T-helper 1 cell treated with Interleukin-12 subunit alpha and Interleukin-12 subunit beta and Interleukin-4 antibody, amounts not matched to agents 30 ng/mL and 1 ng/mL, for 36 hours (primary cell): Measurements from ENCODE around the gene BAIAP2. TPM values are rescaled to one million over a fixed set of nuclear protein-coding genes. Genes with fewer than 3 reads are reported as not detected.
"Not testable (repeated sequence)": the region's sequence is repeated elsewhere in the genome, so short reads cannot be mapped to it uniquely, and the experiment has no call there.

Experiments
- intact Hi-C: fragments of 100-400 bp; cut with micrococcal nuclease; formaldehyde crosslinking; loops from one replicate; pipeline ENCODE4 v1.15.1; 2024
- total RNA-seq: library from RNA; stranded (reverse); gene quantifications from 2 replicates; pipeline ENCODE4 v1.2.3, GENCODE V29; 2022

The BAIAP2 gene
- total RNA-seq, 1 donor from 2014 or later, result 7.2 TPM

DNA sequence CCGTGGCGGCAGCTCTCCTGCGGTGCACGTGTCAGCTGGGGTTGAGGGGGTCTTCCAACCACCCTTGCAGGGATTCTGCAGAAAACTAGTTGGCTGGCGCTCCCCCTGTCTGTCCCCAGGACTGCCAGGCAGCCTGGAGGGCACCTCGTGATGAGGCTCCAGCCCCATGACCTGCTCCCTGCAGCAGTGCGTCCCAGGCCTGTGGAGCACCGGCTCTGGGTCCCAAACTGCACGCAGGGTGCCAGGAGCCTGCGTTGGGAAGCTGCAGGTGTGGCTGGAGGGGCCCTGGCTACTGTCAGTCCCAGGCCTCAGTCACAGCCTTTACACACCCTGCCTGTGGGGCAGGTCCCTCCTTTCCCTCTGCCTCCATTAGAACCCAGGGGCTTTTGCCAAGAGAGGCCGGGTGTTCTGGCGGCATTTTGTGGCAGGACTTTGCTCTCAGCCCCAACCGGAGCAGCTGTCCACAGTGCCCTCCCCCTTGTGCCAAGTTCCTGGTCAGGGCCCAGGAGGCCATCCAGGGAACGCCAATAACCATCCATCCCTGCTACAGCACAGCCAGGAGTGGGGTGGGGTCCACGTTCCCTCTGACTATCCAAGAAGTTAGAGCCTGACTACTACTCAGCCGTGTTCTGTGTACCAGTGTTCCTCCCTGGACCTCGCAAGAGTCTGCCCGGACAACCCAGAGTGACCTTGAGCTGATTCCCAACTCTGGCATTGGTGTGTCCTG is 34.2 kb upstream of the BAIAP2 start:
- intact Hi-C loops, result no loop called here

- intact Hi-C loops, result no loop called here
These were observed 33.0 kb upstream of the BAIAP2 start for GRCh38 chr17:81002013-81002384.

DNA sequence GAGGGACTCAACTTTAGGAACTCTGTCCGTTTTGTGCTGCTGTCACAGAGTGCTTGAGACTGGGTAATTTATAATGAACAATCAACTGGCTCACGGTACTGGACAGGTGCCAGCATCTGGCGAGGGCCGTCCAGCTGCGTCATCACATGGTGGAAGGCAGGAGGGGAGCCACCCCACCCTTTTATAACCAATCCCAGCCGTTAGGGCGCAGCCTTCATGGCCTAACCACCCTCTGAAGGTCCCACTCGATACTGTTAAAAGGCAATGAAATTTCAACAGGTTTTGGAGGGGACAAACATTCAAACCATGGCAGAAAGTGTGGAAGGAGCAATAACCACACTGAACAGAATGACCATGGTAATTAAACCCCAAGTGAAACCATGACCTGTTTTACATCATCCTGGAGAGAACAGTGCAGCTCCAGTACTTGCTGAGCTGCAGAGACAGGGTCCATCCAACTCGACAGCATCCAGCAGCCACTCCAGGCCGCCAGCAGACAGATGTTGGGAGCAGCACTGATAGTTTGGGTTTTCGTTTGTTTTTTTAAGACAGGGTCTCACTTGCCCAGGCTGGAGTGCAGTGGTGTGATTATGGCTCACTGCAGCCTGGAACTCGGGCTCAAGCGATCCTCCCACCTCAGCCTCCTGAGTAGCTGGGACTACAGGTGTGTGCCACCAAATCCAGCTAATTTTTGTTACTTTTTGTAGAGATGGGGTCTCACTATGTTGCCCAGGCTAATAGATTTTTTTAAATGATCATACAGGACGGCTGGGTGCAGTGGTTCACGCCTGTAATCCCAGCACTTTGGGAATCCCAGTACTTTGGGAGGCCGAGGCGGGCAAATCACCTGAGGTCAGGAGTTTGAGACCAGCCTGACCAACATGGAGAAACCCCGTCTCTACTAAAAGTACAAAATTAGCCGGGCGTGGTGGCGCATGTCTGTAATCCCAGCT is 32.3 kb upstream of the BAIAP2 start:
- intact Hi-C loops, result no loop called here

DNA sequence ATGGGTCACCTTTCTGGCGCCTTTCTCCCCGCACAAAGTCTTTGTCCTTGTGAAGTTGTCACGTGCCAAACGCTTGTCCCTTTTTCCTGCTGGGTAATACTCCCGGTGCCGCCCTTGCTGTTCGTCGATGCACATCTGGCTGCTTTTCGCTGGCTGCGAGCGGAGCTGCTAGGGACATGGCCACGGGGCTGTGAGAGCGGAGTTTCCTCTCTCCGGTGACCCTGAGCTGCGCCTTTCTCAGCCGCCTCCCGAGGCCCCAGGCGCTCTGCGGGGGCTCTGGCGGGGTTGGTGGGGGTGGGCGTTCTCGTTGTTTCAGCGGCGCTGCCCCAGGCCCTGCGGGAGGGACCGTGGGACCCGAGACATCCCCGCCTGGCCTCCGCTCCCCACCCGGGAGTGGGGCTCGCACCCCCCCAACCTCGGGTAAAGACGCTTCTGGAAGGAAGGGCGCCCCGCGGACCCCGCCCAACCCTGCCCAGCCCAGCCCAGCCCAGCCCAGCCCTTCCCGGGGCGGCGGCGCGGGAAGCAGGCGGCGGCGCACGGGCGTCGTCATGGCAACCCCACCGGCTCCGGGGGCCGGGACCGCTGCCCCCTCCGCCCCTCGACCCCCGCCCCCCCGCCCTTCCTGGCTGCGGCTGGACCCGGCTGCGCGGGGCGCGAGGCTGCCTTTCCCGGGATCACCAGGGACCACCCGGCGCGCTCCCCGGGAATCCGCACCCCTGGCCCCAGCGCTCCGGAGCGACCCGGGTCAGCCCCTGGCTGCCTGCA is 31.1 kb upstream of the BAIAP2 start:
- intact Hi-C loops, result no loop called here

GRCh38 chr17:81006891-81007290 is 28.1 kb upstream of the BAIAP2 start:
- intact Hi-C loops, result no loop called here

- intact Hi-C loops, result no loop called here
These were observed 26.8 kb upstream of the BAIAP2 start for GRCh38 chr17:81008140-81008539.

- intact Hi-C loops, result no loop called here
These were observed 25.8 kb upstream of the BAIAP2 start for GRCh38 chr17:81009136-81009535.

DNA sequence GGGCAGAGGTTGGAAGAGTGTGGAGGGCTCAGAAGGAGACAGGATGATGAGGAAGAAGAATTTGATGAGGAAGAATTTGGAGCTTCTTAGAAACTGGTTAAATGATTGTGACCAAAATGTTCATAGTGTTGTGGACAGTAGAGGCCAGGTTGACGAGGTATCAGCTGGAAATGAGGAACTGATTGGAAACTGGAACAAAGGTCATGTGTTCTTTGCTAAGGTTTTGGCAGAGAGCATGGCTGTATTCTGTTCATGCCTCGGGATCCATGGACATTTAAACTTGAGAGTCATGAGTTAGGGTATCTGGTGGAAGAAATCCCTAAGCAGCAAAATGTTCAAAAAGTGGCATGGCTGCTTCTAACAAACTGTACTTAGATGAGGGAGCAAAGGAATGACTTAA is 24.0 kb upstream of the BAIAP2 start:
- intact Hi-C loops, result no loop called here

- intact Hi-C loops, result no loop called here
These were observed 23.0 kb upstream of the BAIAP2 start for GRCh38 chr17:81011951-81012350.

DNA sequence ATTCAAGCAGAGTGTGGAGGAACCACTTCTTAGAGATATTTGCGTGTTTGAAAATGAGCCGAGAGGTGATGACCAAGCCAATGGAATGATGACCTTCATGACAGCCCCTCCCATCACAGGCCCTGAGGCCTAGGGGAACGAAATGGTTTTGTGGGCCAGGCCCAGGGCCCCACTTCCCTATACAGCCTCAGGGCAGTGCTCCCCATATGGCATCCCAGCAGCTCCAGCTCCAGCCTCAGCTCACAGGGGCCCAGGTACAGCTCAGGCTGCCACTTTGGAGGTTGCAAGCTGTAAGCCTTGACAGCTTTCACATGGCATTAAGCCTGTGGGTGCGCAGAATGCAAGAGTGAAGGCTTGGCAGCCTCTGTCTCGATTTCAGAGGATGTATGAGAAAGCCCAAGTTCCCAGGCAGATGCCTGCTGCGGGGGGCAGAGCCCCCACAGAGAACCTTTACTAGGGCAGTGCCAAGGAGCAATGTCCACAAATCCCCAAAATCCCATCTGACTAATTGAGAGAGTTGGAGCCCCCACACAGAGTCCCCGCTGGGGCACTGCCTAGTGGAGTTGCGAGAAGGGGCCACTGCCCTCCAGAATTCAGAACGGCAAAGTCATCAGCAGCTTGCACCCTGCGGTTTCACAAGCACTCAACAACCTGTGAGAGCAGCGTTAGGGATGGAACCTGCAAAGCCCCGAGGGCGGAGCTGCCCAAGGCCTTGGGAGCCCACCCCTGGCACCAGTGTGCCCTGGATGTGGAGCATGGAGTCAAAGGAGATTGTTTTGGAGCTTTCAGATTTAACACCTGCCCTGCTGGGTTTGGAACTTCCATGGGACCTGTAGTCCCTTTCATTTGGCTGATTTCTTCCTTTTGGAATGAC is 22.1 kb upstream of the BAIAP2 start:
- intact Hi-C loops, result no loop called here

- intact Hi-C loops, result no loop called here
These were observed 21.3 kb upstream of the BAIAP2 start for GRCh38 chr17:81013642-81014041.

DNA sequence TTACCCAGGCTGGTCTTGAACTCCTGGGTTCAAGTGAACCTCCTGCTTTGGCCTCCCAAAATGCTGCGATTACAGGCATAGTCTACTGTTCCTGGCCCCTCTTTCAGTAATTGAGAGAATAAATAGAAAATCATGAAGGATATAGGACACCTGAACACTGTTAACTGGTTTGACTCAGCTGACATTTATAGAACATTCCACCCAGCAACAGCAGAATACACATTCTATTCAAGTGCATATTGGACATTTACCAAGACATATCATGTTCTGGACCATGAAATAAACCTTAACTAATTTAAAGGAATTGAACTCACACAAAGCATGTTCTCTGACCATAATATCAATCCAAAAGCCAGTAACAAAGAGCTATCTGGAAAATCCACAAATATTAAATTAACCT is 19.8 kb upstream of the BAIAP2 start:
- intact Hi-C loops, result no loop called here

DNA sequence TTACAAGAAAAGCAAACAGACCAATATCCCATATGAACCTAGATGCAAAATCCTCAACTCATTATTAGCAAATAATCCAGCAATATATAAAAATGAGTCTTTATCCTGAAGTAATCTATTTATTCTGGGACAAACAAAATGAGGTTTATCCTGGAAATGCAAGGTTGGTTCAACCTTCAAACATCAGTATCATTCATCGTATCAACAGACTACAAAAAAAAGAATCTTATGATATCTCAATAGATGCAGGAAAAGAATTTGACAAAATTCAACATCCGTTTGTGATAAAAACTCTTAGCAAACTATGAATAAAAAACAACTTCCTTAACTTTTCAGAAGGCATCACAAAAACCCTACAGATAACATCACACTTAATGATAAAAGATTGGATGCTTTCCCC is 18.4 kb upstream of the BAIAP2 start:
- intact Hi-C loops, result no loop called here

DNA sequence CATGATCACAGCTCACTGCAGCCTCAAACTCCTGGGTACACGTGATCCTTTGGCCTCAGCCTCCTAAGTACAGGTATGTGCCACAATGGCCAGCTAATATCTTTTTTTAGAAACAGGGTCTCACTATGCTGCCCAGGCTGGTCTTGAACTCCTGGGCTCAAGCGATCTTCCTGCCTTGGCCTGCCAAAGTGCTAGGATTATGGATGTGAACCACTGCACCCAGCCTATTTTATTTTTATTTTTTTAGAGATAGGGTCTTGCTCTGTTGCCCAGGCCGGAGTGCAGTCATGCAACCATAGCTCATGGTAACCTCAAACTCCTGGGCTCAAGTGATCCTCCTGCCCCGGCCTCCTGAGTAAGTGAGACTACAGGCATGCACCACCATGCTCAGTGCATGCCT is 17.6 kb upstream of the BAIAP2 start:
- intact Hi-C loops, result not testable (repeated sequence)

- intact Hi-C loops, result loop anchor here (2.0 kb wide), 1 partner anchor 17 kb away; the partner anchor contains the start of gene BAIAP2
These were observed 16.7 kb upstream of the BAIAP2 start for GRCh38 chr17:81018044-81018802.

GRCh38 chr17:81019563-81020442 is 15.1 kb upstream of the BAIAP2 start:
- intact Hi-C loops, result loop anchor here (2.0 kb wide), 1 partner anchor 15 kb away; the partner anchor contains the start of gene BAIAP2

GRCh38 chr17:81020443-81020766 is 14.5 kb upstream of the BAIAP2 start:
- intact Hi-C loops, result no loop called here

DNA sequence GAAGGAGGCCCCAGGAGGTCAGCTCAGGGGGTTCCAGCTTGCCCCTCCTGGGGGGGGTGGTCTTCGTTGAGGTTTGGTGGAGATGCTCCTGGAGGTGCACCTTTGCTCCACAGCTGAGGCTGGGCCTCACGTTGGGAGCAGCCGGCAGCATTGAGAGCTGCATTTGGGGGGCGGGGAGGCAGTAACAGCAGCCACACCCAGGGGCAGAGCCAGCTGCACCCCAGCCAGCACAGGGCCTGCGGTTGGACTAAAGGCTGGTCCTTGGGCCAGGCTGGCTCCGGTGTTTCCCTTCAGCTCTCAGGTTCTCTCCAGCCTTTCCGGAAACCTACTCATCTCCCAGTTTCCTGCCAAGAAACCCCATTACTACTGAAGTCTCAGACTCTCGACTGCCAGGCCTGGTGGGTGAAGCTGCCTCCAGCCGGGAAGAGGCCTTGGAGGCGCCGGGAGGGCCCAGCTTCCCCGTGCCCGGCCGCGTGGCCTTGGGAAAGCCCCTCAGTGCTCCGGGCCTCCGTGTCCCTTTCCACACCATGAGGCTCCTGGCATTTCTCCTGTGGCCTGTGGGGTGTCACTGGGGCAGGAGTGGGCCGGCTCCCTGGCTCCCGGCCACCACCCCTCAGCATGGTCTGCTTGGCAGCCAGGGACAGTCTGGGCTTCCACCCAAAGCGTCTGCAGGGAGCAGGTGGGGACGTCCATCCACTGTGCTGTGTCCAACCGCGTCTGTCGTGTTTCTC is 14.0 kb upstream of the BAIAP2 start:
- intact Hi-C loops, result no loop called here
